IPS-NIHi11 (cell line): ENCODE measurements around the gene MRNIP.
A peak's percentile ranks its signal among the peaks of the same experiment; 100 is the strongest.

Experiments used
- DNase-seq: peaks from one replicate; pipeline ENCODE4 v3.0.0; 2012; ENCODE audit warnings: mixed read lengths, low spot score

Gene MRNIP

DNA sequence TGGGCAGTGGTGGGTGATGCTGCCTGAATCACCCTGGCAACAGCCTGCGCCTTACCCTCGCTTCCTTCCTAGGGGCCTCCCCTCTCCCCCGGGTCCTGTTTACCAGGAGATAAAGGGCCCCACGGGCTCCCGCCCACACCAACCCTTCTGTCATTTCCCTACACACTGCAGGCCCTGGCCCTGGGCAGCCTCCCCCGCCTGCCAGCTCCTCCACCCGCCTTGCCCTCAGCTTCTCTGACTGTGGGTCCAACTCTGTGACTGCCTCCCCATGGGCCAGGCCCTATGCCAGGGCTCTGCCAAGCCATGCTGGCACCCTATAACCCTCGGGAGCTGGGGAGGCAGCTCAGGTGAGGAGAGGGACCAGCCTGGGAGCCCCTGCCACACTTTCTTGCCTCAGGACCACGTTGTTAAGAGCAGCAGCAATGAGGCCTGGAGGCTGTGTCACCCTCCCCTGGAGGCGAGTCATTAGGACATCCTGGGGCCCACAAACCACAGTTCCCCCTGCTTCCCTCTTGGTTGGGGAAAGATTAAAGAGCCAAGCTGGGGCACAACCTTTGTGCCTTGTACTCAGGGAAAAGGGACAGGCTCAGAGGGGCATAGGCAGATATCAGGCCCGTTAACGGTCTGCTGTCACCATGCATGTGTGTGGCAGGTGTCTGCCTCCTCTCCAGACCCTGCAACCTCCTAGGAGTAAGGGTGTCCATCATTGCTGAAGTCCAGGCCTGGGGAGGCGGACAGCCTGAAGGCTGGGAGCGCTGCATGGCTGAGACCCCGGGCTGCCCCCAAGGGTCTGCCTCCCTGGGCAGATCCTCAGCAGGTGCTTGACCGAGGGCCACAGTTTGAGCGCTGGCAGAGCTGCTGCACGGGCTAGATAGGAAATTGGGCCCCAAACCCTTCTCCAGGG is 54.7 kb downstream of the MRNIP start:
- no peak for DNase-seq

DNA sequence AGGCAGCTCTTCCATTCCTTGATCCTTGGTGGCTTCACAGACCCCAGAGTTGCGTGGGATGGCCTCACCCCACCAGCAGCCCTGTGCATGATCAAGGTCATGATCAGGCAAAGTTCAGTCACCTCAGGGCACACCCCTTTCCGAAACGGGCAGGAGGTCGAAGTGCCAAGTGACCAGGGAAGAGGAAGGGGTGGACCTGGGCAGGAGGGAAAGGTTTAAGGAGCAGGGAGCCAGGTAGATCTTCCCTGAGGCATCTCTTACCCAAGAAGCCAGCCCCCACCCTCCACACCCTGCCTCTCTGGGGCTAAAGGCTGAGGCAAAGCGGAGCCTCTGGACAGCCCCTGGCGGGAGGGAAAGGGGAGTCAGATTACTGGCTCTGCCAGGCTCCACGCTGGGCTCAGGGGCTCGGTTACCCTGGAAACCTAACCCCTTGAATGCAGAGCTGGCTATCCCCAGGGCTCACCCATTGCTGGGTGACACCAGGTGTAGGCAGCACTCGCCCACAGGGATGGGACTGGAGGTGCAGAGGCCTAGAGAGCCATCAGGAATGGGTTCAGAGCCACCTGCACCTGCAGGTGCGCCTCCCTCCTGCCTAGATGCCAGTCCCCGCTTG is 55.6 kb downstream of the MRNIP start:
- peak; percentile 65 for DNase-seq

DNA sequence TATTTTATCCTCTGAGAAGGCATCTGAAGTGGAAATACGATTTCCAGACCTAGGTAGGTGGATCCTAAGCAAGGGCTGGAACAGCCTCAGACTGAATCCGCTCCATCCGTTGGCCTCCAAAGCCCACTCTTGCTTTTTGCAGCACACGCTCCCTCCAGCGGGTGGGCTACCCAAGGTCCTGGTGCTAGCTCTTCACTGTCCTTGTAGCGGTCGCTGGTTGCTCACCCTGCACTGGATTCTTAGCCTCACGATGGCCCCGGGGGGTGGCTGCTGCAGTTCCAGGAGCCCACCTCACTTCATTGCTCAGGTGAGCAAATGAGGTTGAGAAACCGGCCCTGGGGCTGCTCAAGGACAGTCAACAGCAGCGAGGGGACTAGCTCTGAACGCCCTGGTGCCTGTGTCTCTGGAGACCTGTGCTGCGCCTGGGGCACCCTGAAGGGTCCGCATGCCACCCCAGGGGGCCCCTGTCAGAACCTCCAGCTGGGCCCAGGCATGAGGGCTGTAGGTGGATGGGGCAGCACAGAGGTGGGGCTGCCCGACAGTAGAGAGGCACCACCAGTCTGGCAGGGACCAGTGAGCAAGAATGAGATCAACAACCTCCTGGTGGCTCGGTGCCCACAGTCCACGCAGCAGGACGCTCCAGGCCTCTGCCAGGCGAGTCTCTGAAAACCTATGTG is 56.3 kb downstream of the MRNIP start:
- no peak for DNase-seq

DNA sequence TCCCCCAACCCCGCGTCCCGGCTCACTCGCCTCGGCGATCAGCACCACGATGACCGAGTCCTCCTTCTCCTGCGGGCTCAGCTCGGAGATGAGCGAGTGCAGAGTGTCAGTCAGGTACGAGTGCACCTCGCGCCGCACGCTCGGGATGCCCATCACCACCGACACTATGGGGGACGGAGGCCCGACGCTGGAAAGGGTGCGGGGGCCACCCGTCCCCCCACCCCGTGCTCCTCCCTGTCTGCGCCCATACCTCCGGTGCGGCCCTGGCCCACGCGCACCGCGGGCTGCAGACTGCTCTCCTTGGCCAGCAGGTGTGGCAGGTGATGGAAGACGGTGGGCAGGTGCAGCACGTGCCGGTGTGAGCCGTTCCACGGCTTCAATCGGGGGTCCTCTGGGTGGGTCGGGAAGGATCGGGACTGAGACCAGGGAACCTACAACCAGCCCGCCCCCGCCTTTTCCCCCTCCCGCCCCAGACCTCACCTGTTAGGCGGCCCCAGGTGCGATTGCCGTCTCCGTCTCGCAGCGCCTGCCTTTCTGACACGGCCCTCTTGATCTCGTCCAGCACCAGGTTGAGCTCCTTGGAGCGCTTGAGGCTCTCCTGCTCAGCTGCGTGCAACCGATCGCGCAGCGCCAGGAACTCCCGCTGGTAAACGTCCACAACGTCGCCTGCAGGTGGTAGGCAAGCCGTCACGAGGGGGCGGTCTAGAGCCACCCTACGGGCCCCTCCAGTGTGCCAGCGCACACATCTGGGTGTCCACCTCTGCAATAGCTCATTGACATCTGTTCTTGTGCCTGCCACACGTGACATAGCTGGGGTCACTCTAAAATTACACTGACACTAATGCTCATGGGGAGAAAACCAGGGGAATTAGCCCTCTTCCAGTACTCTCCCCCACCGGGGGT is 57.1 kb downstream of the MRNIP start:
- DNase-seq = peak; percentile 69

DNA sequence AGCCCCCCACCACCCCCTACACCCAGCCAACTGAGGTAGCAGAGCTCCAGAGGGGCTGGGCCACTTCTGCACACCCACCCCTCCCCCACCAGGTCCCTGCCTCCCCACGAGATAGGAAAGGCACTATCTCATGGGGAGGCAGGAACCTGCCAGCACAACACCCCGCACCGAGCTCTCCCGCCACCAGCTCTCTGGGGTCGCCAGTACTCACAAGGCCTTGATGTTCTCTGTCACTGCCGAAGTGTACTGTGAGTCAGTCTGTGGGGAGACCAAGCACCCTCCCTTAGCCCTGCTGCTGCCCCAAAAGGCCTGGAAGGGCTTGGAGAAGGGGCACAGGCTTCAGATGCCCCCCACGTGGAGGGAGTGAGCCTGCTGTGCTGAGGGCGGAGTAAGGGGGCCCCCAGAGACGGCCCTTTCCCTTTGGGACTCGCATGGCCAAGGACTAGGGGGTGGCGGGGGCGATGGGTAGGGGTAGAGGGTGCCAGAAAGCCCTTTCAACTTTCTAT is 57.9 kb downstream of the MRNIP start:
- no peak for DNase-seq

DNA sequence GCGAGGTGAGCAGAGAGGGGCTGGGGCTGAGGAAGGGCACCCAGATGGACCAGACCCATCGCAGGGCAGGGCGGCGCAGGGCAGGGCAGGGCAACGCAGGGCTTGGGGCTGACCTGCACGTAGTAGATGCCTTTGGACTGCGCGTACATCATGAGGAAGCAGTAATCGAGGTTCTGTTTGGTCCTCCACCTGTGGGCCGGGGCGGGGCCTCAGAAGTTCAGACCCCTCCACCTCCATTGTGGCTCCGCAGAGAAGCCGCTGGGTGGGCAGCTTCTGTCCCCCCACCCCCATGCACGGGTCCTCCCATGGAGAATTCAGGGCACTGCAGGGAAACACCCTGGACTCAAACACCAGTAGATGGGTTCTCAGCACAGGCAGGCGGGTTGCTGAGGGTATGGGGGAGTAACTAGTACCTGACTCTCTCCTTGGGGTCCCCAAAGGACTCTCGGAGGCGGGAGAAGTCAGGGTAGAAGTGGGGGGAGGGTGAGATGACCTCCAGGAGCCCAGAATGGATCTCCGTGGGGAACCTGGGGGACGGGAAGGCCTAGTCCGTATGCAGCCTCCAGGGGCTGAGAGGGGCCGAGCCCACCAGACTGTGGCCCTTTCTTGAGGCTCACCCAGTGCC is 58.4 kb downstream of the MRNIP start:
- no peak for DNase-seq

DNA sequence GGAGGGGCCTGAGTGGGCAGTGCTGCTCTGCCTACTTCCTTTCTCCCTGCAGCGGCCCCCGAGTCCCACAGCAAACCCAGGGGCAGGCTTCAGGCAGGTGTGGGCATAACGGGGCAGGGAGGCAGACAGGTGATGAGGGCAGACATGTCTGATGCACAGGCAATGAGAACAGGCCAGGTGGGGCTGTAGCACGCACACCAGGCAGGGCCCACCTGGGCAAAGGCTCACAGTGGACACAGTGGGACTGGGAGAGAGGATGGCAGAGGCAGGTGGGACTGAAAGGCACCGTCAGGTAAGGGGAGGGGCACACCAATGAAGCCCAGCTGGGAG is 59.0 kb downstream of the MRNIP start:
- DNase-seq = no peak

DNA sequence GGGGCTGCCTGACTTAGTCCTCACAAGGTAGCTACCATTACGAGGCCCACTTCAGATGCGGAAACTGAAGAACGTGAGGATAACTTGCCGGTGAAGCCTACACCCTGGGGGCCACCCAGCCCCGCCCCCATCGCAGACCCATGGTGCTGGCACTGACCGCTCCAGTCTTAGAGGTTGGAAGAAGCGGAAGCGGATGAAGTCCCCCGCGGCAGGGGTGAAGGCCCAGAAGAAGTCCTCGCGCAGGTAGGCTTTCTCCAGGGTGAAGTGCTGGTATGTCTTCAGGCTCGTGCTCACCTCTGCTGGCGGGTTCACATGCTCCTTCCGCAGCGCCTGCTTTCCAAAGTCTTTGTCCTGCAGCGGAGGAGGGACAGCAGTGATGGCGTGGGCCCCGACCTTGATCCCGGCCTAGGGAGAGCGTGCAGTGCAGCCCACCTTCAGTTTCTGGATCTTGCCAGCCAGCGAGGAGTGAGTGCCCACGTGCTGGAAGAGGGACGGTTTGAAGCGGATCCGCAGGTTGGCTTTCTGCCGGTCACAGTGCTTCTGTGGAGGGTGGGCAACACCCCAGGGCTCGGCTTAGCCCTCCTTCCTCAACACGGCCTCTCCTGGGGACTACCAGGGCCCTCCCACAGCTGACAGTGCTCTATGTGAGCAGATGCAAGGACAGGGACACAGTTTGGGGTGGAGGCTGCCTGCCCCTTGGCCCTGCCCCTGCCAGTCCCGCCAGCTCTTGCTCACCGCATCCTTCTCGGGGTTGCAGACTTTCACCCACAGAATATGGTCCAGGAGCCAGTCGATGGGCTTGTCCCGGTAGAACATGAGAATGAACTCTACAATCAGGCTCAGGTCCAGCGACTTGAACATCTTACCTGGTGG is 59.6 kb downstream of the MRNIP start:
- no peak for DNase-seq

DNA sequence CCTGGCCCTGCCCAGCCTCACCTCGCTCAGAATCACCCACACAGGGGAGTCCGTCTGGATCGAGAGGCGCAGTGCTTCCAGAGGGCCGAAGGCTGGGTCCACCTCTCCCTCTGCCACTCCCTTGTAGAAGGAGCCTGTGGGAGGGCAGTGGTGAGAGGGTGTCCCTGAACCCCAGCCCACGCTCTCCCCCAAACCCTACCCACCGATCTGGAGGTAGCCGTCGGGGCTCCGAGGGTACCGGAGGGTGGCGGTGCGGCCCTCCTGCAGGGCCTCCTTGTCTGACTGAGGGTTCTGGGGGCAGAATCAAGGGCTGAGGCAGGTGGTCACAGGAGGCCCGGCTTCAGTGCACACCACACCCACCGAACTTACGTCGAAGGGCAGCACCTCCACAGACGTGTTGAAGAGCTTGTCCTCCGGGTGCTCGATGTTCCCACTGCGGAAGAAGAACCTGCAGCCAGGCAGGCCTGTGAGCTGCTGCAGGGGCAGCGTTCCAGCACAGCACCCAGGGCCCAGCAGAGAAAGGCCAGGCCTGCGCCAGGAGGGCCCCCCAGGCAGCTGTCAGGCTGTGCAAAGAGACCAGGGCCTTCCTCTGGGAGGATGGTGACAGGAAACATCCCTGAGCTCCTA is 60.4 kb downstream of the MRNIP start:
- DNase-seq = no peak

DNA sequence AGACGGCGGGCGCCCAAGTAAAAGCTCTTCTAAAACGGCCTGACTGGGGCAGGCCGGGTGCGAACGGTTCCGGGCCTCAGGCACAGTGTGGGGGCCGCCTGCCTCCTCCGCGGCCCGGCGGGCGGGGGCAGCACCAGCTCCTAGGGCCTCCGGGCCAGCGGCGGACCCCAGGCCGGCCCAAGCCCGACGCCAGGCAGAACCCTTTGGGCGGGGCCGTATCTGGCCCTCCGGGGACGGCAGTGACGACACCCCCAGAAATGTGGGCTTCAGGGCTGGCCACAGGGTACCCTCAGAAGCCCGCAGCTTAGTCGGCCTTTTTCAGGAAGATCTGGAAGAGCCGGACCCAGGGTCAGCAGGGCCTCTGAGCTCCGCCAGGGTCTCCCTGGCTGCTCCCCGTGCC is 60.9 kb downstream of the MRNIP start:
- no peak for DNase-seq

DNA sequence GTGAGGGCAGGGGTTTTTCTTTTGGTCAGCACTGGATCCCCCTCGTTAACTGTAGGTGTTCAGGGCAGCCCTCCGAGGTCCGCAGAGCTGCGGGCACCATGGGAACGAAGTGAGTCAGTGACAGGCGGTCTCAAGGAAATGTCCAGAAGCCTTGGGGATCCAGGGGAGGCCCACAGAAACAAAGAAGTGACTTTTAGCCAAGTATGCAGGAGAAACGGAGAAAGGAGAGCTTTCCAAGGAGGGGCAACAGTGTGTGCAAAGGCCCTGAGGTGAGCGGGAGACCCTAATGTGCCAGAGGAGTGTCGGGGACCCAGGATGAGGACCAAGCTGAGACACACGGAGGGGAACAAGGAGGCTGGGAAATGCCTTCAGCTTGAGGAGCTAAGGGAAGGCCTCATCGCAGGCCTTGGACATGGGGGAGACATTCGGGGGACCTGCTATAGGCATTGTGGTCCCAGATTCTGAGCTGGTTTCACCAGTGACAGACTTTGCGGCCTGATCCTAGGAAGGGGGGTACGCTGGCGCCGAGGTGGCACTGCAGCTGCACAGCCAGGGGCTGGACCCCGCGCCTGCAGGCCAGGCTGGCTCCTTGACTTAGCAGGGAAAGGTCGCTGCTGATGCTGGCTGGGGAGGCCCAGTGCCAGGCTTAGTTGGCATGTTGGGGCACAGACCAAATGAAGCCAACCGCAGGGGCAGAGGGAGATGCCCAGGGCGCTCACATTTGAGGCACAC is 61.6 kb downstream of the MRNIP start:
- no peak for DNase-seq

DNA sequence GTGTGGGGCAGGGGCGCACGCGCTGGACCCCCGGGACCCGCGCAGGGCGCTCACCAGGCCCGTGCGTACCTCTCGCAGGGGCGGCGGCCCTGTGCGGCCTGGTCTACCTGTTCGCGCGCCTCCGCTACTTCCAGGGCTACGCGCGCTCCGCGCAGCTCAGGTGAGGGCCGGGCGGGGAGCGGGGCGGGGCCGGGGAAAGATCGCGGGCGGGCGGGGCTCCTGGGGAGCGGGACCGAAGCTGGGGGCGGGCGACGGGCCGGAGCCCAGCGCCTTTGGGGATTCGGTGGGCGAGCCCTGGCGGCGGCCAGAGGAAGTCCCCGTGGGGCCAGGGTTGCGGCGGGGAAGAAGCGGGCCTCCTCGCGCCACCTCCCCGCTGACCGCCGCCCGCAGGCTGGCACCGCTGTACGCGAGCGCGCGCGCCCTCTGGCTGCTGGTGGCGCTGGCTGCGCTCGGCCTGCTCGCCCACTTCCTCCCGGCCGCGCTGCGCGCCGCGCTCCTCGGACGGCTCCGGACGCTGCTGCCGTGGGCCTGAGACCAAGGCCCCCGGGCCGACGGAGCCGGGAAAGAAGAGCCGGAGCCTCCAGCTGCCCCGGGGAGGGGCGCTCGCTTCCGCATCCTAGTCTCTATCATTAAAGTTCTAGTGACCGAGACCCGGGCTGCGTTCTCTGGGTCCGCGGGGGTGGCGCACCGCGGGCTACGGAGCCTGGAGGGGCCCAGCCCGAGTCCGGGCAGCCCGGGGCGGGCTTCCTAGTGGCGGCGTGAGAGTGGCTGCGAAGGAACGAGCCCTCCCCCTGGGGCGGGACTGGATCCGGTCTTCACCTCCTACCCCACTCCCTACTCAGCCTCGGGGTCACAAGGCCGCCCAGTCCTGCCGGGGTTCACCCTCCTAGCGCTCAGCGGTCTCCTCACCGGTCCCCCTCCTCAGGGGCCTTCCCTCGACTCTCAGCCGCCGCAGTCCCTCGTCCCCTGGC is 62.5 kb downstream of the MRNIP start:
- peak; percentile 85 for DNase-seq

DNA sequence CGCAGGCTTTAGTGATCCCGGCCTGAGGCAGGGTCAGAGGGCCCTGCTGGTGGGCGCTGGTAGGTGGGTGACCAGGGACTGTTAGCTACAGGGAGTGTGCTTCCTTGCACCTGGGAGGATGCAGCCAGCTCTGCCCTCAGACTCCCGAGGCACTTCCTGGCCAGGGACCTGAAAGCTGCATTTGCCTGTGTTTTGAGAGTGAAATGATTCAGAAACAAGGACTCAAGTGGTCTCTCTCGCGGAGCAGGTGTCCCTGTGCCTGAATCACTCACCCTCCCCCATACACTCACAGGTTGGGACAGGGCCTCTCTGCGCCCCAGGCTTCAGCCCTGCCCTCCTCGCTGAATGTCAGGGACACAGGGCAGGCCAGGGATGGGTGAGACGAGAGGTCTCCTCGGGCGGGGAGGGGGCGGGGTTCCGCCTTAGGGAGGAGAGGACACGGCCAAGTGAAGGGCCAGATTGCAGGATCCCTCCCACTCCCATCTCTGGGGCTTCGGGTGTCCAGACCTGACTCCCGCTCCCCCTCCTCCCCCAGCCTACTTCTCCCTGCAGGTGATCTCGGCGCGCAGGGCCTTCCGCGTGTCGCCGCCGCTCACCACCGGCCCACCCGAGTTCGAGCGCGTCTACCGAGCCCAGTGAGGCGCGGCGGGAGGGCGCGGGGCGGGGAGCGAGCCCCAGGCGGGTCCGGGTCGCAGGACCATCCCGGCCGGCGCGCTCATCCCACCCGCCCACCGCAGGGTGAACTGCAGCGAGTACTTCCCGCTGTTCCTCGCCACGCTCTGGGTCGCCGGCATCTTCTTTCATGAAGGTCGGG is 63.4 kb downstream of the MRNIP start:
- peak; percentile 65 for DNase-seq

DNA sequence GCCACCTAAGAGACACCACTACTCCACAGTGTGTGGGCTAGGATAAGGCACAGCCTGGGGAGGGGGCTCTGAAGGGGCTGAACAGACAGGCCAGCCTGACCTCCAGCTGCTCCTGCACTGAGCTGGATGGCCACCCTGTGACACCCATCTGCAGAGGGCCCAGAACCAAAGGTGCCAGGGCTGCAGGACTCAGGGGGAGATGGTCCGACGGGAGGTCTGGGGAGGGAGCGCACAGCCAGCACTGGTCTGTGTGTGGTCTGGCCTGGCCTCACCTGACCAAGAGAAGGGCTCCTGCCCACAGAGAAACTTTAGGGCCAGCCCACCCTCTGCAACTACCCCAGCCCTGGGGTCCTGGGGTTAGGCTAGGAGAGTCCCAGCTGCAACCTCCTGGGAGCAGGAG is 64.0 kb downstream of the MRNIP start:
- no peak for DNase-seq

DNA sequence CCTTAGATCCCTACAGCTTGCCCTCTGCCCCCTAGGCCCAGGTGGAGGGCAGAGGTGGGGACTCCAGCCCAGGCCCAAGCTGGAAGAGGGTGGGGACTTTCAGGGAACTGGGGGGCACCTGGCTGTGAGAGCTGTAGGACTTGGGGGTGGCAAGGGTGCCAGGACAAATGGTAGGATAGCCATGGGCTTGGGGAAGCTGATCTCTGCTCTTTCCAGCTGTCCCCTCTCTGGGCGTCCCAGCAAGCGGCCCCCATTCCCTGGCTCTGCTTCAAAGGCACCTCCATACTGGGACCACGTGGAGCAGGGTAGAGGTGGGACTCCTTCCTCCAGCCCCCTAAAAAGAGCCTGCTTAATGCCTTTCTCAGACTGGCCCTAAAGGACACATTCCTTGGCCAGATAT is 64.4 kb downstream of the MRNIP start:
- DNase-seq = no peak

DNA sequence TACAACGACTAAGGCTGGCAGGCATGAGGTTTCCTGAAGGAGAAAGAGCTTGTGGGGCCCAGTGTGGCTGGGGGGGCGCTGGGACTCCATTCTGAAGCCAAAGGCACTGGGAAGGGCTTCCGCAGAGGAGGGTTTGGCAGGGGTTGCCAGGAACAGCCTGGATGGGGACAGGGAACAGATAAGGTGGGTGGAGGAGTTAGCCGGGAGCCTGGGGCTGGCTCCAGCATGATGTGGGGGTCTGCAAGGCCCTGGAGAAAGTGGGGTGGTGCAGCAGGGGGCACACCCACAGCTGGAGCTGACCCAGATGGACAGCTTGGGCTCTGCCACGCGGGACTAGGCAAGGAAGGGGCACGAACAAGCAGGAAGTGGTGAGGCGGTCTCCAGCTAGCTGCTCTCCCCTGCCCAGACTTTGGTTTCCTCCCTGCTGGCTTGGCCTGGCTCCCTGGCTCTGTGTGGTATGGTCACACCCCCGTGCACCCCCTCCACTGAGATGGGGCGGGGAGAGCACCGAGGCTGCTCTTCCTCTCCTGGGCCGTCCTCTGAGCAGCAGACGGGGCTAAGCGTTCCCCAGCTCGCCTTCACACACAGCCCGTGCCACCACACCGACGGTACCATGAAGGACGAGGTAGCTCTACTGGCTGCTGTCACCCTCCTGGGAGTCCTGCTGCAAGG is 65.0 kb downstream of the MRNIP start, which contains the start of gene LTC4S:
Gene LTC4S (plus strand): TSS at position 519 of the 672 bp plus-strand sequence. CDS start 95 bp downstream, at position 614.
- no peak for DNase-seq
